Large intestine (tissue), 3 donors: ENCODE data around the gene MYO5B. TPM values are rescaled to one million over a fixed set of nuclear protein-coding genes. Genes with fewer than 3 reads are reported as not detected.
A peak's percentile ranks its signal among the peaks of the same experiment; 100 is the strongest.

Experiments
- DNase-seq, 2 donors: peaks; one replicate each; pipeline versions ENCODE4 v3.0.0 to v3.0.0-alpha.2; 2013
- H3K27ac ChIP-seq: one replicate; pipeline ENCODE4 v1.5.1; 2013; ENCODE audit warnings: low read length
- H3K27me3 ChIP-seq: 2 replicates; pipeline ENCODE4 v1.6.1; 2013; ENCODE audit warnings: low read length; ENCODE audit not compliant: control insufficient read depth, insufficient read depth
- H3K36me3 ChIP-seq: 2 replicates; pipeline ENCODE4 v1.6.1; 2013; ENCODE audit warnings: low read length; ENCODE audit not compliant: control insufficient read depth, insufficient read depth
- H3K4me1 ChIP-seq: one replicate; pipeline ENCODE4 v1.6.1; 2013; ENCODE audit warnings: low read length; ENCODE audit not compliant: control insufficient read depth, insufficient read depth
- H3K4me3 ChIP-seq: one replicate; pipeline ENCODE4 v1.5.1; 2013; ENCODE audit warnings: low read length
- H3K9me3 ChIP-seq: one replicate; pipeline ENCODE4 v1.6.1; 2013; ENCODE audit warnings: mild to moderate bottlenecking, low read depth, low read length, moderate library complexity; ENCODE audit not compliant: control insufficient read depth
- WGBS: methylation state at CpG from one replicate; pipeline ENCODE4 v1.1.5; 2013; ENCODE audit warnings: low lambda C conversion rate; ENCODE audit not compliant: insufficient coverage; 5-methylcytosine and 5-hydroxymethylcytosine counted together
- polyA plus RNA-seq: library from polyadenylated mRNA; unstranded; fragments of 120-200 nt; gene quantifications from one replicate; pipeline ENCODE4 v1.2.1, GENCODE V29; 2013

Gene MYO5B
- polyA plus RNA-seq, 1 donor: 52.0 TPM

DNA sequence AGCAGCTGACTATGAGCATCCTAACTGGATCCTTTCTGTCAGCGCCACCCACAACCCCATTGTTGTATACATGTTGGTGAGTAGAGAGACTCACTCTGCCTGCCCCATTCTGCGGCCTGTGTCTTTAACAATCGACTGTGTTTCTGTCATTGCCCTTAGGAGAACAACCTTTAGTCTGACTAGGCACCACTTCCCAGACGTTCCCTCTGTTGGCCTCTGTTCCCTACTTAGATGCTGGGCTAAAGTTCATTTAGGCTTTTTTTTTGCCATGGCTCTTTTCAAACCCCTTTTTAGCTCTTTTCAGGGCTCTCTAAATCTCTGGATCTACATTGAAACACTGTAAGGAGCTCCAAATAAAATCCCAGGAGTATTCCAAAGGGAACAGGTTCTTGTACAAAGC is 361.1 kb downstream of the MYO5B start:
- H3K4me1 ChIP-seq: peaks cover 39% of the 10 kb centered on the region
- H3K9me3 ChIP-seq: no peaks in the 10 kb centered on the region
- peak overlapping the region; percentile 97 for H3K27ac ChIP-seq
- H3K27me3 ChIP-seq: no peaks in the 10 kb centered on the region
- no CpG with 5 or more reads among the region's 4 CpGs for WGBS
- no peak overlapping the region for H3K4me3 ChIP-seq
- peaks cover 6% of the 10 kb centered on the region for H3K36me3 ChIP-seq
- peak; percentile 64 to 85 for DNase-seq

DNA sequence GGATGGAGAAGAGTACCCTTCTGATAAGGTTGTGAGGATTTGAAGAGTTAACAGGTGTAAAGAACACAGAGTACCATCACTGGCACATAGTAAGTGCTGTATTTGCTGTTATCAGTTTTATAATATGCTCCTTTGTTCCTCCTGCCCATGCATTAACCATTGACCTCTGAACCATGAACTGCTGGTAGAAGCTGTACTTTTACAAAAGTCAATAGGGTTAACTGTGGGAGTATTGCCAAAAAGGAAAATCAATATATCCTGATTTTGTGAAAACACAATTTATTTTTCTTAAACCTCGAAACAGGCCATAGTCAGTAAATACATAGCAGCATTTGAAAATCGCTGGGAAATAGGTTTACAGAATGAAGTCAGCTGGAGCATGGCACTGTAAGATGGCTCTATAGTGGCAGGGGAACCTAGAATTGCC is 362.7 kb downstream of the MYO5B start:
- Histone ChIP-seq H3K4me1 (peaks cover 39% of the 10 kb centered on the region), H3K36me3 (peaks cover 11% of the 10 kb centered on the region), H3K9me3 (no peaks in the 10 kb centered on the region), H3K4me3 (no peak overlapping the region), H3K27me3 (no peaks in the 10 kb centered on the region), H3K27ac (peak overlapping the region; percentile 97)
- DNase-seq: peak in 1 of 2 donors; percentile 19
- 60% methylated on average over 2 of the region's 2 CpGs for WGBS

DNA sequence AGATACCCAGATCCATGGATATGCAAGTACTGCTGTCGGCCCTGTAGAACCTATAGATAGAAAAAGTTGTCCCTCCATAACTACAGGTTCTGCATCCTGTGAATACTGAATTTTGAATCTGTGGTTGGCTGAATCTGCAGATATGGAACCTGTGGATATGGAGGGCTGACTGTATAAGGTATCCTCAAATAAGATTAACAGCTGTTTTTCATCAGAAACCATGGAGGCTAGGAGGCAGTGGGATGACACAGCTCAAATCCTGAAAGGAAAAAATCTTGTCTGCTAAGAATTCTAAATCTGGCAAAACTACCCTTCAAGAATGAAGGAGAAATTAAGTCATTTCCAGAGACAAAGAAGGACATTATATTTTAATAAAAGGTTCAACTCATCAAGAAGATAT is 367.0 kb downstream of the MYO5B start:
- Histone ChIP-seq H3K27ac (no peak overlapping the region), H3K4me3 (no peak overlapping the region), H3K9me3 (no peaks in the 10 kb centered on the region), H3K4me1 (peaks cover 14% of the 10 kb centered on the region), H3K27me3 (no peaks in the 10 kb centered on the region), H3K36me3 (peaks cover 14% of the 10 kb centered on the region)
- no CpG with 5 or more reads among the region's 1 CpG for WGBS
- no peak for DNase-seq

- no peak overlapping the region for H3K27ac ChIP-seq
These were observed 374.9 kb downstream of the MYO5B start for GRCh38 chr18:49819823-49820671.

DNA sequence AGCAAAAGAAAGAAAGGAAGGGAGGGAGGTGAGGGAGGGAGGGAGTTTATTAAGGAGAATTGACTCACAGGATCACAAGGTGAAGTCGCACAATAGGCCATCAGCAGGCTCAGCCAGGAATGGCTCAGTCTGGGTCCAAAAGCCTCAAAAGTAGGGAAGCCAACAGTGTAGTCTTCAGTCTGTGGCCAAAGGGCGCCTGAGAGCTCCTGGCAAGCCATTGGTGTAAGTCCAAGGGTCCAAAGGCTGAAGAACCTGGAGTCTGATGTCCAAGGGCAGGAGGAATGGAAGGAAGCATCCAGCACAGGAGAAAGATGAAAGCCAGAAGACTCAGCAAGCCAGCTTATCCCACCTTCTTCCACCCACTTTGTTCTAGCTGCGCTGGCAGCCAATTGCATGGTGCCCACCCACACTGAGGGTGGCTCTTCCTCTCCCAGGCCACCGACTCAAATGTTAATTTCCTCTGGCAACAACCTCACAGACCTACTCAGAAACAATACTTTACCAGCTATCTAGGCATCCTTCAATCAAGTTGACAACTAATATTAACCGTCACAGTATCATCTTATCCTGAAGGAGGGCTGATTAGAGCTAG is 375.8 kb downstream of the MYO5B start:
- no CpG with 5 or more reads among the region's 5 CpGs for WGBS
- DNase-seq: peak in 1 of 2 donors; percentile 43
- no peak overlapping the region for H3K4me3 ChIP-seq
- H3K4me1 ChIP-seq: peaks cover 9% of the 10 kb centered on the region
- H3K9me3 ChIP-seq: no peaks in the 10 kb centered on the region
- H3K27ac ChIP-seq: no peak overlapping the region
- no peaks in the 10 kb centered on the region for H3K36me3 ChIP-seq
- H3K27me3 ChIP-seq: no peaks in the 10 kb centered on the region

More at GRCh38 chr18:49819823-49820671, 374.9 kb downstream of the MYO5B start:
- no peak for DNase-seq
- Histone ChIP-seq H3K4me1 (peaks cover 9% of the 10 kb centered on the region), H3K9me3 (no peaks in the 10 kb centered on the region), H3K36me3 (peaks cover 5% of the 10 kb centered on the region), H3K27me3 (no peaks in the 10 kb centered on the region), H3K4me3 (no peak overlapping the region)
- WGBS: no CpG with 5 or more reads among the region's 5 CpGs

GRCh38 chr18:49817947-49818346 is 377.0 kb downstream of the MYO5B start:
- Histone ChIP-seq H3K4me1 (peaks cover 9% of the 10 kb centered on the region), H3K27me3 (no peaks in the 10 kb centered on the region), H3K36me3 (no peaks in the 10 kb centered on the region), H3K4me3 (no peak overlapping the region), H3K27ac (peak overlapping the region; percentile 43), H3K9me3 (no peaks in the 10 kb centered on the region)
- DNase-seq: peak; percentile 44 to 65
- WGBS: 29% methylated on average over 1 of the region's 5 CpGs

DNA sequence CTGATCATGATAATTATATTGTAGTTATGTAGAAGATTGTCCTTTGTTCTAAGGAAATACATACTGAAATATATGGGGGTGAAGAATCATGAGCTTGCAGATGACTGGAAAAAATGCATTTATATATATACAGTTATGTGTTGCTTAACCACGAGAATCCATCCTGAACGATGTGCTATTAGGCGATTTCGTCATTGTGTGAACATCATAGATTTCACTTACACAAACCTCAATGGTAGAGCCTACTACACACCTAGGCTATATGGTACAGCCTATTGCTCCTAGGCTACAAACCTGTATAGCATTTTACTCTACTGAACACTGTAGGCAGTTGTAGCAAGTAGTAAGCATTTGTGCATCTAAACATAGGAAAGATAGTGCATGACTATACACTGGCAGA is 379.0 kb downstream of the MYO5B start:
- Histone ChIP-seq H3K36me3 (no peaks in the 10 kb centered on the region), H3K4me3 (no peak overlapping the region), H3K27me3 (no peaks in the 10 kb centered on the region), H3K9me3 (no peaks in the 10 kb centered on the region), H3K4me1 (peaks cover 23% of the 10 kb centered on the region), H3K27ac (no peak overlapping the region)
- no peak for DNase-seq
- WGBS: no CpG with 5 or more reads among the region's 4 CpGs

DNA sequence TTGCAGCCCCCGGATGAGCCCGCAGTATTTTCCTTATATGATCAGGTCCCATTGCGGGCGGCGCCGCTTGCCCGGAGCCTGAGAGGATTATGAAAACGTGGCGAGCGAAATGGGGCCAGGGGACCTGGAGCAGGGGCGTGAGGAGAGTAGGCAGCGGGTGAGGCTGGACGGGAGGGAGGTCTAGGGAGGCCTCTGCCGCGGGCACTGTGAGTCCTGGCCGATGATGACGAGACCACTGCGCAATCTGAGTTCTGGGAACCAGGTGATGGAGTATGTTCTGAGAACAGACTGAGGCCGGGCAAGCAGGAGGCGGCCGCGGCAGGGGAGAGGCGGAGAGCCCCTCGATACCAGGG is 380.8 kb downstream of the MYO5B start:
- peak overlapping the region; percentile 100 for H3K27ac ChIP-seq
- DNase-seq: peak in 1 of 2 donors; percentile 44
- no peaks in the 10 kb centered on the region for H3K27me3 ChIP-seq
- H3K36me3 ChIP-seq: no peaks in the 10 kb centered on the region
- no peaks in the 10 kb centered on the region for H3K9me3 ChIP-seq
- no CpG with 5 or more reads among the region's 24 CpGs for WGBS
- peaks cover 23% of the 10 kb centered on the region for H3K4me1 ChIP-seq
- peak overlapping the region; percentile 87 for H3K4me3 ChIP-seq

DNA sequence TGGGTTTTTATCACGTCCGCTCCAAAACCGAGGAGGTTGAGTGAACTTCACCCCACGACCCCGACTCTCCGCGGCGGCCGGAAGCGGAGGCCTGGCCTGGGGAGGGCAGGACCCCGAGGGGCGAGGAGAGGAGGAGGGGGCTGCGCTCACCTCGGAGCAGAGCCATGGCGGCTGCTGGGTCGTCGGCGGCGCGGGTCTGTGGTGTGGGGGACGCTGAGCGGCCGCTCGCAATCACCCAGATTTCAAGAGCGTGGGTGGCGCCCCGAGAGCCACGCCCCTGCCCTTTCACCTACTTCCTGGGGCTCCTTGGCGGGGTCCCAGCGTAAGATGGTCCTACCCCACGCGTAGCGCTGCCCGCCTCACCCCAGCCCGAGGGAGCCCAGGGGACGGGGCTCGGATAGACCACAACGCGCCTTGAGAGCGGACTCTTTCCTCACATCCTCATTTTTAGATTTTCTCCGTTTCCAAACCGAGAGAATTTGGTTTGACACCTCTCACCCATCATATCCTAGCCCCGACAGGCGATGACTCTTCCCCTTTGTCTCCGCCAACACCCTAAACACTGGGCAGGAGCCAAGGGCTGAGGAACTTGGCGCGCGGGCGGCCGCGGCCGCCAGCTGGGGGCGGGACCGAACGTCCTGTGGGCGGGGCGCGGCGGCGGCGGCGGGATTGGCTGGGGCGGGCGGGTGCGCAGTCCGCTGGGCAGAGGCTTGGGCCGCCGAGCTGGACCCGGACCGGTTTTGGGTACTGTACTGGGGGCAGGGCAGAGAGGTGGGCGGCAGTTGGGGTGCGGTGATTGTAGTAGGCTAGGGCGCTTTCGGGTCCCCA is 381.4 kb downstream of the MYO5B start, which contains the start of gene ACAA2:
Gene ACAA2 (minus strand): TSS at position 215 of the 828 bp plus-strand sequence. CDS start 49 bp downstream, at position 166.
- H3K27me3 ChIP-seq: no peaks in the 10 kb centered on the region
- no CpG with 5 or more reads among the region's 74 CpGs for WGBS
- H3K4me1 ChIP-seq: peaks cover 23% of the 10 kb centered on the region
- peak; percentile 73 to 90 for DNase-seq
- peak within 1 kb of the TSS; percentile 87 for H3K4me3 ChIP-seq
- no peaks in the 10 kb centered on the region for H3K9me3 ChIP-seq
- H3K27ac ChIP-seq: peak within 1 kb of the TSS; percentile 100
- no peaks in the 10 kb centered on the region for H3K36me3 ChIP-seq

DNA sequence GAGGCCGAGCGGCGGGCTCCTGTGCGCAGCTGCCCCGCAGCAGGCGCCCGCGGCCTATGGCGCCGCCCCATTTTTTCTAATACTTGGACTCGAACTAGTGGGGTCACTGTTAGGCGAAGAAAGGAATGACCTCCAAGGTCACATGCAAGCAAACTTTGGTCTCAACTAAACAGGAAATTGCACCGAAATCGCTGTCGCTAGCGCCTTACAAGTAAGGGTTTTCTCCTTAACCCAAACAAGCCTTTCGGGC is 382.0 kb downstream of the MYO5B start:
- H3K9me3 ChIP-seq: no peaks in the 10 kb centered on the region
- WGBS: no CpG with 5 or more reads among the region's 17 CpGs
- H3K4me3 ChIP-seq: peak overlapping the region; percentile 87
- H3K36me3 ChIP-seq: no peaks in the 10 kb centered on the region
- H3K27me3 ChIP-seq: no peaks in the 10 kb centered on the region
- DNase-seq: peak; percentile 50 to 79
- peak overlapping the region; percentile 100 for H3K27ac ChIP-seq
- peaks cover 19% of the 10 kb centered on the region for H3K4me1 ChIP-seq
